Left lung (tissue), 10 donors: ENCODE data around the gene GJC3. TPM values are rescaled to one million over a fixed set of nuclear protein-coding genes. Genes with fewer than 3 reads are reported as not detected.
"Not testable (repeated sequence)": the region's sequence is repeated elsewhere in the genome, so short reads cannot be mapped to it uniquely, and the experiment has no call there.

Experiments
- ATAC-seq: fragments of 200-7000 bp; cut with Tn5 transposase; one replicate; pipeline ENCODE4 v1.9.1; 2020; ENCODE audit warnings: moderate library complexity
- DNase-seq, 4 donors: peaks; one replicate each; pipeline ENCODE4 v3.0.0-alpha.2; 2013 to 2020
- H3K27ac ChIP-seq, 2 donors: fragments of 200-600 bp; sonication (generic) in 1 of 2; one replicate each; pipeline versions ENCODE4 v1.5.0 to v1.8.0; 2020 to 2021
- H3K27me3 ChIP-seq, 2 donors: fragments of 200-600 bp; sonication (generic) in 1 of 2; one replicate each; pipeline versions ENCODE4 v1.5.0 to v1.8.0; 2020 to 2021
- H3K36me3 ChIP-seq, 2 donors: fragments of 200-600 bp; sonication (generic) in 1 of 2; one replicate each; pipeline versions ENCODE4 v1.5.0 to v1.8.0; 2020 to 2021
- H3K4me1 ChIP-seq, 2 donors: fragments of 200-600 bp; one replicate each; pipeline ENCODE4 v1.8.0; 2021
- H3K4me3 ChIP-seq, 2 donors: fragments of 200-600 bp; sonication (generic) in 1 of 2; one replicate each; pipeline versions ENCODE4 v1.5.0 to v1.8.0; 2020 to 2021; ENCODE audit warnings: mild to moderate bottlenecking in 1 of 2
- H3K9me3 ChIP-seq, 2 donors: fragments of 200-600 bp; sonication (generic) in 1 of 2; one replicate each; pipeline versions ENCODE4 v1.5.0 to v1.8.0; 2020 to 2021
- CTCF ChIP-seq, 2 donors: fragments of 200-600 bp; sonication (generic) in 1 of 2; IDR thresholded peaks; one replicate each; pipeline versions ENCODE4 v1.5.0 to v1.8.0; 2021; ENCODE audit warnings: antibody characterized with exemption in 2 of 2
- intact Hi-C, 2 donors: fragments of 100-400 bp; cut with DNase I; formaldehyde crosslinking; loops; one replicate each; pipeline versions ENCODE4 v1.11.2 to v1.14.2; 2022
- polyA plus RNA-seq, 6 donors: library from polyadenylated mRNA; unstranded; fragments of 120-200 nt; gene quantifications; one replicate each; pipeline ENCODE4 v1.2.1, GENCODE V29; 2013; ENCODE audit not compliant: insufficient read length in 6 of 6
- total RNA-seq, 2 donors: library from RNA; stranded (reverse); fragmentation: NEBNext Ultra II Directional; extraction: Animal tissue kit (Norgen Biotek cat#: 25700); gene quantifications; one replicate each; pipeline ENCODE4 v1.2.1, GENCODE V29; 2021
- donor health status: DM: no; HTN: yes; CAD: no.
- donor health status: DM: no; HTN: no; CAD: no.

Gene GJC3
- total and polyA plus RNA-seq, 8 donors, result 0.24 to 1.3 (median 1.1) TPM; not detected in 1

GRCh38 chr7:99953649-99954048 lies 24.2 kb upstream of the GJC3 start:
- Histone ChIP-seq H3K4me1 (peaks cover 0 to 13% of the 10 kb centered on the region in 2 donors), H3K27ac (peak overlapping the region; percentile 59 to 70), H3K36me3 (no peaks in the 10 kb centered on the region), H3K27me3 (peaks cover 4 to 14% of the 10 kb centered on the region in 2 donors), H3K9me3 (peaks cover 0 to 5% of the 10 kb centered on the region in 2 donors), H3K4me3 (no peak overlapping the region)
- peak; percentile 83 for ATAC-seq
- DNase-seq, result peak in 1 of 4 donors; percentile 69
- intact Hi-C loops, result no loop called here
- TF ChIP-seq CTCF (IDR thresholded peaks at IDR 0.05), result no peak

GRCh38 chr7:99952649-99953048 lies 23.2 kb upstream of the GJC3 start:
- peak; percentile 52 for ATAC-seq

GRCh38 chr7:99950819-99951218 lies 21.4 kb upstream of the GJC3 start:
- DNase-seq, ATAC-seq, H3K4me3 ChIP-seq, H3K9me3 ChIP-seq, intact Hi-C loops, H3K27ac ChIP-seq, H3K36me3 ChIP-seq, H3K27me3 ChIP-seq: not testable (repeated sequence)
- peaks cover 0 to 13% of the 10 kb centered on the region in 2 donors for H3K4me1 ChIP-seq

More at GRCh38 chr7:99952649-99953048, 23.2 kb upstream of the GJC3 start:
- intact Hi-C loops, DNase-seq, H3K9me3 ChIP-seq, H3K36me3 ChIP-seq, H3K27me3 ChIP-seq, H3K4me3 ChIP-seq: not testable (repeated sequence)
- Histone ChIP-seq H3K4me1 (peaks cover 0 to 13% of the 10 kb centered on the region in 2 donors), H3K27ac (peak overlapping the region in 1 of 2 donors; percentile 70)

GRCh38 chr7:99949645-99950228 lies 20.3 kb upstream of the GJC3 start:
- Histone ChIP-seq H3K36me3 (no peaks in the 10 kb centered on the region), H3K27ac (no peak overlapping the region), H3K4me1 (peaks cover 0 to 13% of the 10 kb centered on the region in 2 donors), H3K9me3 (peaks cover 0 to 5% of the 10 kb centered on the region in 2 donors), H3K4me3 (no peak overlapping the region), H3K27me3 (no peaks in the 10 kb centered on the region)
- peak in 1 of 2 donors; percentile 23 for TF ChIP-seq CTCF (IDR thresholded peaks at IDR 0.05)
- peak in 1 of 4 donors; percentile 13 for DNase-seq
- no peak for ATAC-seq
- intact Hi-C loops, result no loop called here

- Histone ChIP-seq H3K27ac (no peak overlapping the region), H3K27me3 (no peaks in the 10 kb centered on the region), H3K36me3 (no peaks in the 10 kb centered on the region), H3K4me3 (no peak overlapping the region), H3K9me3 (peaks cover 0 to 5% of the 10 kb centered on the region in 2 donors), H3K4me1 (no peaks in the 10 kb centered on the region)
- intact Hi-C loops, result no loop called here
- DNase-seq (no peak), ATAC-seq (no peak)
- no peak for TF ChIP-seq CTCF (IDR thresholded peaks at IDR 0.05)
These were observed 18.2 kb upstream of the GJC3 start for GRCh38 chr7:99947608-99948007.

GRCh38 chr7:99944497-99945070 lies 15.2 kb upstream of the GJC3 start:
- Histone ChIP-seq H3K36me3 (no peaks in the 10 kb centered on the region), H3K27ac (no peak overlapping the region), H3K4me3 (no peak overlapping the region), H3K4me1 (no peaks in the 10 kb centered on the region), H3K9me3 (no peaks in the 10 kb centered on the region), H3K27me3 (no peaks in the 10 kb centered on the region)
- DNase-seq (no peak), ATAC-seq (no peak)
- intact Hi-C loops, result no loop called here
- TF ChIP-seq CTCF (IDR thresholded peaks at IDR 0.05), result no peak
